T-helper 1 cell treated with Interleukin-12 subunit alpha and Interleukin-12 subunit beta and Interleukin-4 antibody, amounts not matched to agents 30 μg/mL and 1 μg/mL, for 36 hours (primary cell): ENCODE results near the gene MED27.

Source experiments
- H3K27ac Mint-ChIP-seq: one replicate; pipeline ENCODE4 v1.8.0; 2021; ENCODE audit warnings: mild to moderate bottlenecking, mixed read lengths
- H3K27me3 Mint-ChIP-seq: one replicate; pipeline ENCODE4 v1.8.0; 2021; ENCODE audit warnings: low read depth, mixed read lengths
- H3K36me3 Mint-ChIP-seq: one replicate; pipeline ENCODE4 v1.8.0; 2021; ENCODE audit warnings: low read depth, mixed read lengths
- H3K4me1 Mint-ChIP-seq: one replicate; pipeline ENCODE4 v1.8.0; 2021; ENCODE audit warnings: low read depth, mixed read lengths
- H3K4me3 Mint-ChIP-seq: one replicate; pipeline ENCODE4 v1.8.0; 2021; ENCODE audit warnings: mild to moderate bottlenecking, moderate library complexity, mixed read lengths
- H3K9me3 Mint-ChIP-seq: one replicate; pipeline ENCODE4 v1.8.0; 2021; ENCODE audit warnings: mixed read lengths

The MED27 gene

GRCh38 chr9:132008184-132008803 is 71.4 kb downstream of the MED27 start:
- Mint-ChIP-seq H3K9me3 (no peaks in the 10 kb centered on the region), H3K4me3 (no peak overlapping the region), H3K36me3 (peaks cover 19% of the 10 kb centered on the region), H3K27me3 (no peaks in the 10 kb centered on the region), H3K4me1 (peaks cover 46% of the 10 kb centered on the region), H3K27ac (no peak overlapping the region)

GRCh38 chr9:132007371-132008025 is 72.2 kb downstream of the MED27 start:
- peak overlapping the region; percentile 82 for H3K27ac Mint-ChIP-seq
- peaks cover 52% of the 10 kb centered on the region for H3K4me1 Mint-ChIP-seq
- H3K36me3 Mint-ChIP-seq, result peaks cover 12% of the 10 kb centered on the region
- no peaks in the 10 kb centered on the region for H3K9me3 Mint-ChIP-seq
- H3K27me3 Mint-ChIP-seq, result no peaks in the 10 kb centered on the region
- H3K4me3 Mint-ChIP-seq, result peak overlapping the region; percentile 62

- no peaks in the 10 kb centered on the region for H3K9me3 Mint-ChIP-seq
- peak overlapping the region; percentile 62 for H3K4me3 Mint-ChIP-seq
- peaks cover 59% of the 10 kb centered on the region for H3K4me1 Mint-ChIP-seq
- peak overlapping the region; percentile 82 for H3K27ac Mint-ChIP-seq
- no peaks in the 10 kb centered on the region for H3K27me3 Mint-ChIP-seq
- H3K36me3 Mint-ChIP-seq, result peaks cover 11% of the 10 kb centered on the region
Measured at GRCh38 chr9:132006677-132007370, 72.8 kb downstream of the MED27 start.

GRCh38 chr9:132005899-132006298 is 73.8 kb downstream of the MED27 start:
- no peaks in the 10 kb centered on the region for H3K27me3 Mint-ChIP-seq
- no peaks in the 10 kb centered on the region for H3K9me3 Mint-ChIP-seq
- H3K36me3 Mint-ChIP-seq, result peaks cover 14% of the 10 kb centered on the region
- H3K27ac Mint-ChIP-seq, result no peak overlapping the region
- H3K4me1 Mint-ChIP-seq, result peaks cover 62% of the 10 kb centered on the region
- no peak overlapping the region for H3K4me3 Mint-ChIP-seq

DNA sequence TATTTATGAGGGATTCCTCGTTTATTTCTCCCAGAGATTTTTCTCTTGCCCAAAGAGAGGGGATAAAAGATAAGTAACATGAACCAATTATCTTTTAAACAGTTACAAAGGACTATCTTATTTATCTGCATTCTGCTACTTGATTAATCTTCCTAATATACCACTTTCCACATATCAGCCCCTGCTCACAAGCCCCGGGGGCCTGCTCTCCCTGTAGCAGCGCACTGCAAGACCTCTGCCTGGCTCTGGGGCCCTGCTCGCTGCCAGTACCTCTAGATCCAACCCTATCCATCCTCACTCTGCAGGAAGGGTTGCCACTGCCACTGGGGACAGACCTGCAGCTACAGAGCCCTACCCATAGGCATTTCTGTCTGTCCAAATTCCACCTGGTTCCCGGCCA is 75.3 kb downstream of the MED27 start:
- Mint-ChIP-seq H3K36me3 (peaks cover 13% of the 10 kb centered on the region), H3K9me3 (no peaks in the 10 kb centered on the region), H3K27ac (no peak overlapping the region), H3K27me3 (no peaks in the 10 kb centered on the region), H3K4me1 (peaks cover 67% of the 10 kb centered on the region), H3K4me3 (no peak overlapping the region)

- H3K27ac Mint-ChIP-seq, result no peak overlapping the region
- no peak overlapping the region for H3K4me3 Mint-ChIP-seq
- peaks cover 64% of the 10 kb centered on the region for H3K4me1 Mint-ChIP-seq
Measured at GRCh38 chr9:132003896-132004295, 75.8 kb downstream of the MED27 start.

DNA sequence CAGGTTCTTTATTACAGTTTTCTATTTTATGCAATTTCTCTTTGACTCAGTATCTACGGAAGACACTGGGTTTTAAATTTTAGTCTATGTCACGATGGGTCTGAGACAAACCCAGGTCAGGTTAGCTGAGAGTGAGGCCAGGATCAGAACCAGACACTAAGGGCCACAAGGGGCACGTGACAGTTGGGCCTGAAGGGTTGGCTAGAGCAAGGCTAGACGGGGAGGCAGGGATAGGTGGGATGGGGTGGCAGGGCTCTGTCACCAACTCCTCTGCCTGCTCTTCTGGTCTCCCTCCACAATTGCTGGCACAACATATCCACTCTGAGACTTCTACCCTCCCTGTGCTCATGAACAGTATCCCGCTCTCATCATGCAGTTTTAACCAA is 76.4 kb downstream of the MED27 start:
- H3K9me3 Mint-ChIP-seq, result no peaks in the 10 kb centered on the region
- no peak overlapping the region for H3K27ac Mint-ChIP-seq
- H3K4me3 Mint-ChIP-seq, result no peak overlapping the region
- peaks cover 64% of the 10 kb centered on the region for H3K4me1 Mint-ChIP-seq
- no peaks in the 10 kb centered on the region for H3K27me3 Mint-ChIP-seq
- peaks cover 13% of the 10 kb centered on the region for H3K36me3 Mint-ChIP-seq

More at GRCh38 chr9:132003896-132004295, 75.8 kb downstream of the MED27 start:
- no peaks in the 10 kb centered on the region for H3K9me3 Mint-ChIP-seq
- peaks cover 13% of the 10 kb centered on the region for H3K36me3 Mint-ChIP-seq
- H3K27me3 Mint-ChIP-seq, result no peaks in the 10 kb centered on the region

GRCh38 chr9:132002643-132003318 is 76.9 kb downstream of the MED27 start:
- H3K4me3 Mint-ChIP-seq, result no peak overlapping the region
- H3K9me3 Mint-ChIP-seq, result no peaks in the 10 kb centered on the region
- no peak overlapping the region for H3K27ac Mint-ChIP-seq
- H3K4me1 Mint-ChIP-seq, result peaks cover 60% of the 10 kb centered on the region
- no peaks in the 10 kb centered on the region for H3K27me3 Mint-ChIP-seq
- H3K36me3 Mint-ChIP-seq, result peaks cover 11% of the 10 kb centered on the region

- H3K36me3 Mint-ChIP-seq, result peaks cover 7% of the 10 kb centered on the region
- H3K9me3 Mint-ChIP-seq, result no peaks in the 10 kb centered on the region
- peaks cover 49% of the 10 kb centered on the region for H3K4me1 Mint-ChIP-seq
- no peaks in the 10 kb centered on the region for H3K27me3 Mint-ChIP-seq
- H3K4me3 Mint-ChIP-seq, result no peak overlapping the region
- H3K27ac Mint-ChIP-seq, result no peak overlapping the region
Measured at GRCh38 chr9:132001567-132001966, 78.1 kb downstream of the MED27 start.

- peaks cover 13% of the 10 kb centered on the region for H3K36me3 Mint-ChIP-seq
- H3K27me3 Mint-ChIP-seq, result no peaks in the 10 kb centered on the region
- H3K4me3 Mint-ChIP-seq, result no peak overlapping the region
- H3K27ac Mint-ChIP-seq, result no peak overlapping the region
- no peaks in the 10 kb centered on the region for H3K9me3 Mint-ChIP-seq
- peaks cover 41% of the 10 kb centered on the region for H3K4me1 Mint-ChIP-seq
Measured at GRCh38 chr9:132000659-132001058, 79.0 kb downstream of the MED27 start.

DNA sequence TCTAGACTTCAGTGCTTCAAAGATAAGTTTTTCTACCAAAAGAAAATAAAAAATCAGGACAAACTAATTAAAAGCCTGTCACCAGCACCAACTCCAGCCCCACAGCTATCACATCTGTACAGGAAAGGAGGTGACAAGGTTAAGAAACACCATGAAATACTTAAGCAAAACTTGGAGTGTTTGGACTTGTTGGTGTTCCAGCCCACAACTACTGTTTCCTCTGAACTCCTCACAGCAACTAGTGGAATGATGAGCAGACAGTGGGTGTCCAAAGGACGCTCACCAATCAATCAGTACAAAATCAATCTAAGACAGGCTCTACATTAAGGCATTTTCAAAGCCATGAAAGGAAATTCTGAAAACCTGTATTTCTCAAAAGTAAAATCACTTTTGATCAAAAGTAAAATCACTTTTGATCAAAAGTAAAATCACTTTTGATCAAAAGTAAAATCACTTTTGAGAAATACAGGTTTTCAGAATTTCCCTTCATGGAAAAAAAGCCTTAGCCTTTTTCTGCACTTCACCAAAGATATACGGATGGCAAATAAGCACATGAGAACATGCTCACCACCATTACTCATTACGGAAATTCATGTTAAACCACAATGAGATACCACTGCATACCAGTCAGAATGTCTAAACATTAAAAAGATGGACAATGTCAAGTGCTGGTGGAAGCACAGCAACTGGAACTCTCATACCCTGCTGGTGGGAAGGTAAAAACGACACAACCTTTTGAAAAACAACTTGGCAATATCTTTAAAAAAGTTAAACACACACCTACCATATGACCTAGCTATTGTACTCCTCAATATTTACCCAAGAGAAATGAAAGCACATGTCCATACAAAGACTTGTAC is 79.7 kb downstream of the MED27 start:
- Mint-ChIP-seq H3K27ac (no peak overlapping the region), H3K4me1 (peaks cover 35% of the 10 kb centered on the region), H3K9me3 (no peaks in the 10 kb centered on the region), H3K36me3 (peaks cover 13% of the 10 kb centered on the region), H3K27me3 (no peaks in the 10 kb centered on the region), H3K4me3 (no peak overlapping the region)

DNA sequence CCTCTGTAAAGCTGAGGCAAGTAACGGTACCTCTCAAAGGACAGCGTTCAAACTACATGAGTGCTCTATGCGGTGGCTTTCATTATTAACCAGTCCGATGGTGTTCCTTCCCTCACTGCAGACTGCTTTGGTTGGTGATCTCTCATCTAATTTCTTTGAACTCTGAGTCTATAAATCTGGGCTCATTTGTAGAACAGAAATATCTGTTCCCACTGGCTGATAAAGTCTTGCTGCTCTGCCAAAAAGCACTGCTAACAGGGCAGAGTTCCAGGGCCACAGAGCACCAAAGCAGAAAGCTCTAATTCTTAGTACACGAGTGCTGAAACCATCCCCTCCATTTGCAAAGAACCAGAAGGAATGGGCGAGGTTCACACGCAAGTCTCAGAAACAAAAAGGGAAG is 81.9 kb downstream of the MED27 start:
- H3K4me1 Mint-ChIP-seq, result peaks cover 17% of the 10 kb centered on the region
- H3K9me3 Mint-ChIP-seq, result no peaks in the 10 kb centered on the region
- no peak overlapping the region for H3K4me3 Mint-ChIP-seq
- peaks cover 13% of the 10 kb centered on the region for H3K36me3 Mint-ChIP-seq
- no peak overlapping the region for H3K27ac Mint-ChIP-seq
- H3K27me3 Mint-ChIP-seq, result no peaks in the 10 kb centered on the region

GRCh38 chr9:131997076-131997475 is 82.6 kb downstream of the MED27 start:
- Mint-ChIP-seq H3K27ac (no peak overlapping the region), H3K4me3 (no peak overlapping the region), H3K27me3 (no peaks in the 10 kb centered on the region), H3K4me1 (peaks cover 10% of the 10 kb centered on the region), H3K36me3 (peaks cover 12% of the 10 kb centered on the region), H3K9me3 (no peaks in the 10 kb centered on the region)

DNA sequence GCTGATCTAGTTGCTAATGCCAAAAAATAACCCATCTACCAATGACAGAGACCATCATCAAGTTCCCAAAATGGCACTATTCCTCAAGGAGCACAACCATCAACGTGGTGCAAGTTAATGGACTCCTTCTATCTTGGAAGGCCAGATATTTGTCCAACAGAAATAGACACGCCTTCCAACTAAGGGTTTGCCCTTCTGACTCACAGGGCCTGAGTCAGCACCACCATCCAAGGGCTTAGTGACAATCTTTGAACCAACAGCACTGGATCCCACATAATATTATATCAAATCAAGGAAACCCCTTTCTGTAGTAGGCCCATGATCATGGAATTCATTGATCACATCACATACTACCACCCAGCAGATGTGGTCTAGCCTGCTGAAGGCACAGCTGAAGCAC is 84.3 kb downstream of the MED27 start:
- no peak overlapping the region for H3K27ac Mint-ChIP-seq
- H3K36me3 Mint-ChIP-seq, result peaks cover 8% of the 10 kb centered on the region
- H3K27me3 Mint-ChIP-seq, result no peaks in the 10 kb centered on the region
- no peak overlapping the region for H3K4me3 Mint-ChIP-seq
- no peaks in the 10 kb centered on the region for H3K9me3 Mint-ChIP-seq
- H3K4me1 Mint-ChIP-seq, result peaks cover 2% of the 10 kb centered on the region
